HG03378 (cell line): Measurements from ENCODE around the gene NR0B1.

ENCODE experiments used
- ATAC-seq: cut with Tn5 transposase; IDR thresholded peaks from one replicate; pipeline ENCODE4 v1.9.1; 2021; ENCODE audit warnings: mild to moderate bottlenecking, moderate library complexity; ENCODE audit not compliant: unreplicated experiment

NR0B1 gene, protein sequence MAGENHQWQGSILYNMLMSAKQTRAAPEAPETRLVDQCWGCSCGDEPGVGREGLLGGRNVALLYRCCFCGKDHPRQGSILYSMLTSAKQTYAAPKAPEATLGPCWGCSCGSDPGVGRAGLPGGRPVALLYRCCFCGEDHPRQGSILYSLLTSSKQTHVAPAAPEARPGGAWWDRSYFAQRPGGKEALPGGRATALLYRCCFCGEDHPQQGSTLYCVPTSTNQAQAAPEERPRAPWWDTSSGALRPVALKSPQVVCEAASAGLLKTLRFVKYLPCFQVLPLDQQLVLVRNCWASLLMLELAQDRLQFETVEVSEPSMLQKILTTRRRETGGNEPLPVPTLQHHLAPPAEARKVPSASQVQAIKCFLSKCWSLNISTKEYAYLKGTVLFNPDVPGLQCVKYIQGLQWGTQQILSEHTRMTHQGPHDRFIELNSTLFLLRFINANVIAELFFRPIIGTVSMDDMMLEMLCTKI

GRCh38 chrX:30309139-30309571 lies at the start of gene NR0B1:
TSS of gene NR0B1 (minus strand) at chrX:30309390. CDS start at chrX:30309363, 27 bp downstream.
- no peak for ATAC-seq

DNA sequence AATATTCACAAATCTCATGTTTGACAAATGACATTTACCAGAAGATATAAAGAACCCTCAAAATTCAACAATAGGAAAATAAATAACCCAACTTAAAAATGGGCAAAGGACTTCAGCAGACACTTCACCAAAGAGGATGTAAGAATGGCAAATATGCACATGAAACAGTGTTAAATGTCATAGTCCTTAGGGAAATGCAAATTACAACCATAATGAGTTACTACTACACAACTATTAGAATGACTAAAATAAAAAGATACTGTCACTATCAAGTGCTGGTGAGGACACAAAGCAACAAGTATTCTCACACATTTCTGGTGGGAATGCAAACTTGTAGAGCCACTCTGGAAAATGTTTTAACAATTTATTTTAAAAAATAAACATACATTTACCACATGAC lies 40.8 kb upstream of the NR0B1 start:
- no peak for ATAC-seq

GRCh38 chrX:30343206-30343605 lies 34.0 kb upstream of the NR0B1 start:
- ATAC-seq: no peak

DNA sequence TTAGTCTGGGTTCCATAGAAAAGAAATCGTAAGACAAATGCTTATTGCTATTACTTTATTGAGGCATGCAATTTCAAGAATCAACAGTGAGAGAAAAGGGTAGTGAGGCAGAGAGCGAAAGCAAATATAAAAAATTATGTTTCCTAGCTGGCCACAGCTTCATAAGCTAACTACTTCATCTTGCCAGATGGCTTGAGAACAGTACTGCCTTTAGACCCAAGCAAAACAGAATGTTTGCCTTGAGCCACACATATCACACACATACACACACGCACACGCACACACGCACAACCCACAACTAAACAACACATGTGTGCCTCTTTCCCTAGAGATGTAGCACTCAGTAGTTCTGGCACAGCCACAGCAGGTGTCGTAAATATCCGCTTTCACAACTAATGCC lies 31.6 kb upstream of the NR0B1 start:
- no peak for ATAC-seq

GRCh38 chrX:30327762-30328161 lies 18.6 kb upstream of the NR0B1 start:
- no peak for ATAC-seq

GRCh38 chrX:30317308-30317707 lies 8.1 kb upstream of the NR0B1 start:
- ATAC-seq: no peak

DNA sequence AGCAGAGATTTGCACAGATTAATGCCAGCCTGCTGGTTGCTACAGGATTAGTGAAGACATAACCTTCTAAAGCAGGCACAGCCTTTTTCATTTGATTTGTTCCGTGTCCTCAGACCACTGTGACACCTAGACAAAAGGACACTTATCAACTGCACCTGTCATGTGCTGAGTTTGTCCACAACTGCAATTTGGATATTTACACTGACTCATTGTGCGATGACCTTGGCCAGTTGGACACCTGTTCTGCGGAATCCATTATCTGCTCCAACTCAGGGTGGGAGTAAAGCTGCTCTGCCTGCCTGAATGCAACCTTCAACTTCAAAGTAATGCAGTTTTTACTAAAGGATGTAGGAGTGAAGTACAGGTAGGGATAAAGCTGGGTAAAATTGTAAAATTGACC lies 4.1 kb upstream of the NR0B1 start:
- ATAC-seq: no peak

GRCh38 chrX:30312858-30313257 lies 3.7 kb upstream of the NR0B1 start:
- ATAC-seq: no peak

- no peak for ATAC-seq
These were observed 1.4 kb upstream of the NR0B1 start for GRCh38 chrX:30310429-30311206.

DNA sequence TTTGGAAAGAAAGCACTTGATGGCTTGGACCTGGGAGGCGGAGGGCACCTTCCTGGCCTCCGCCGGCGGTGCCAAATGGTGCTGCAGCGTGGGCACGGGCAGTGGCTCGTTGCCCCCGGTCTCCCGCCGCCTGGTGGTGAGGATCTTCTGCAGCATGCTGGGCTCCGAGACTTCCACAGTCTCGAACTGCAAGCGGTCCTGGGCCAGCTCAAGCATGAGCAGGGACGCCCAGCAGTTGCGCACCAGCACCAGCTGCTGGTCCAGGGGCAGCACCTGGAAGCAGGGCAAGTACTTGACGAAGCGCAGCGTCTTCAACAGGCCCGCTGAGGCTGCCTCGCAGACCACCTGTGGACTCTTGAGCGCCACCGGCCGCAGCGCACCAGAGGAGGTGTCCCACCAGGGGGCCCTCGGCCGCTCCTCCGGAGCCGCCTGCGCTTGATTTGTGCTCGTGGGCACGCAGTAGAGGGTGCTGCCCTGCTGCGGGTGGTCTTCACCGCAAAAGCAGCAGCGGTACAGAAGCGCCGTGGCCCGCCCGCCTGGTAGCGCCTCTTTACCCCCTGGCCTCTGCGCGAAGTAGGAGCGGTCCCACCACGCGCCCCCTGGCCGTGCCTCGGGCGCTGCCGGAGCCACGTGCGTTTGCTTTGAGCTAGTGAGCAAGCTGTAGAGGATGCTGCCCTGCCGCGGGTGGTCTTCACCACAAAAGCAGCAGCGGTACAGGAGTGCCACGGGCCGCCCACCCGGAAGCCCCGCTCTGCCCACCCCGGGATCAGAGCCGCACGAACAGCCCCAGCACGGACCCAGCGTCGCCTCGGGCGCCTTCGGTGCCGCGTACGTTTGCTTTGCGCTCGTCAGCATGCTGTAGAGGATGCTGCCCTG lies 689 bp downstream of the NR0B1 start:
- ATAC-seq: no peak

GRCh38 chrX:30307466-30307865 lies 1.7 kb downstream of the NR0B1 start:
- no peak for ATAC-seq

- ATAC-seq: no peak
These were observed 4.3 kb downstream of the NR0B1 start for GRCh38 chrX:30304866-30305265.

DNA sequence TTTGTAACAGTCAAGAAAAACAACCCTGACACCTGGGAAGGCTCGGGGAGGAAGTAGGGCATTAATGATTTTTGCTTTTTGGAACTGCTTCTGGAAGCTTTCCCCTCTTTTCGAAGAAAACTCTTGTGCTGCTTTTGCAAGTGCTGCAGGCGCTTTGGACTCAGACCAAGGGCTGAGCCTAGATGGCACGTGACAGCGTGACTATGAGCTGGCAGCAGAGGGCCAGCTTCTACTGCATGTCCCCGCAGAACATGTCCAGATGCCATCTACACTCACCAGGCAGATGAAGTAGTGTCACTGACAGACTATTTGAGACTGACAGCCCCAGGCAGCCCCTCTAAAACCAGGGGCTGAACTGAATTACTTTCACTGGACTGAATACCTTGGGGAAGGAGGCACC lies 6.2 kb downstream of the NR0B1 start:
- ATAC-seq: no peak

GRCh38 chrX:30301963-30302362 lies 7.2 kb downstream of the NR0B1 start:
- ATAC-seq: no peak

- no peak for ATAC-seq
These were observed 8.0 kb downstream of the NR0B1 start for GRCh38 chrX:30301208-30301607.

GRCh38 chrX:30296408-30297254 lies 12.6 kb downstream of the NR0B1 start:
- ATAC-seq: no peak

DNA sequence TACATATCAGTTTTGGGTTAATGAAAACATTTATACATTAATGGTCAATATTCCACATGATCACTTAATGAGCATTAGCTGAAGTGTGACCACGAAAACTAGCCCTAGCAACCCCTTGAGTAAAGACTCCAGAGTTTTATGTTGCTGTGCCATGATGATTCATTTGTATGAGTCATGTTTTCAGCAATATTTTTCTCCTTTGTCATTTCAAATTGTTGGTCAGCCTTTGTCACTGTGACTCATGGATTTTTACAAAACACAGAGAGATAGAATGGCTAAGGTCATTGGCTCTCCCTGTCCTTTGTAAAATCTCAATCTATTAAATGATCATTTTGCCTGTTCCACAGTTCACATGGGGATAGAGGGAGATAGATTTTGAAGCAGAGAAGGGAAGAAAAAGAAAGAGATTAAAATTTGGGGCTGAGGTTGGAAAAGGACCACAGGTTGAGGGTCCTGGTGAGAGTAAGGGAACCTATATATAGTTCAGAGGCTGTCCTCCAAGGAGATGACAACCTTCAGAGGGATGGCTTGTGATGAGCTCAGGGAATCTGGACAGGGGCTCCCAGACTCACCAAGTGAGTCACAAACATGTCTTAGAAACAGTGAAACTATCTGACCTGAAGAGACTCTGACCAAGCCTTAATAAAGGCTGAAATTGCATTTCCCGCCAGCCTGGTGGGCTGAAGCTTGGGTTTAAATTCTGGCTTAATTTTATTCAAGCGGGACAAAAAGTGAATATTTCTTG lies 25.6 kb downstream of the NR0B1 start:
- no peak for ATAC-seq

DNA sequence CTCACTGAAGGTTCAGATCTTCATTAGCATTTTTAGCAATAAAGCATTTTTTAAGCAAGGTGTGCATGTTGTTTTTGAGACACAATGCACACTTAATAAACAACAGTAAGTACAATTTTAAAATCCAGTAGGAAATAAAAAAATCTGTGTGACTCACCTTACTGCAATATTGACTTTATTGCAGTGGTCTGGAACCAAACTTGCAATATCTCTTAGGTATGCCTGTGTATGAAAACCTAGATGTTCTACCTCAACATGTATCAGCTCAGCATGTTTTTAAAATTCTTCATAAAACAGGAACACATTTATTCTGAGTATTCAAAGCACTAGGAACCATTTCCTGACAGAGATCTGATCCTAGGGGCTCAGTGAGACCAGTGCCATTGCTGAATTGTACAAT lies 26.7 kb downstream of the NR0B1 start:
- ATAC-seq: no peak

DNA sequence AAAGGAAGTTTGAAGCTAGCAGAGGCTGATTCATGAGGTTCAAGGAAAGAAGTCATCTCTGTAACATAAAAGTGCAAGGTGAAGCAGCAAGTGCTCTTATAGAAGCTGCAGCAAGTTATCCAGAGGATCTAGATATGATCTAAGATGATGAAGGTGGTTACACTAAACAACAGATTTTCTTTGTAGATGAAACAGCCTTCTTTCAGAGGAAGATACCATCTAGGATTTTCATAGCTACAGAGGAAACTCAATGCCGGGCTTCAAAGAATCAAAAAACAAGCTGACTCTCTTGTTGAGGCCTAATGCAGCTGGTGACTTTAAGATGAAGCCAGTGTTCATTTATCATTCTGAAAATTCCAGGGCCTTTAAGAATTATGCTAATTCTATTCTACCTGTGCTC lies 28.8 kb downstream of the NR0B1 start:
- no peak for ATAC-seq
